Measurements from ENCODE around the gene SARDH. TPM values are rescaled to one million over a fixed set of nuclear protein-coding genes. Genes with fewer than 3 reads are reported as not detected.

Gene SARDH
- total RNA-seq, 1 donor from 2014 or later = 1.3 TPM

DNA sequence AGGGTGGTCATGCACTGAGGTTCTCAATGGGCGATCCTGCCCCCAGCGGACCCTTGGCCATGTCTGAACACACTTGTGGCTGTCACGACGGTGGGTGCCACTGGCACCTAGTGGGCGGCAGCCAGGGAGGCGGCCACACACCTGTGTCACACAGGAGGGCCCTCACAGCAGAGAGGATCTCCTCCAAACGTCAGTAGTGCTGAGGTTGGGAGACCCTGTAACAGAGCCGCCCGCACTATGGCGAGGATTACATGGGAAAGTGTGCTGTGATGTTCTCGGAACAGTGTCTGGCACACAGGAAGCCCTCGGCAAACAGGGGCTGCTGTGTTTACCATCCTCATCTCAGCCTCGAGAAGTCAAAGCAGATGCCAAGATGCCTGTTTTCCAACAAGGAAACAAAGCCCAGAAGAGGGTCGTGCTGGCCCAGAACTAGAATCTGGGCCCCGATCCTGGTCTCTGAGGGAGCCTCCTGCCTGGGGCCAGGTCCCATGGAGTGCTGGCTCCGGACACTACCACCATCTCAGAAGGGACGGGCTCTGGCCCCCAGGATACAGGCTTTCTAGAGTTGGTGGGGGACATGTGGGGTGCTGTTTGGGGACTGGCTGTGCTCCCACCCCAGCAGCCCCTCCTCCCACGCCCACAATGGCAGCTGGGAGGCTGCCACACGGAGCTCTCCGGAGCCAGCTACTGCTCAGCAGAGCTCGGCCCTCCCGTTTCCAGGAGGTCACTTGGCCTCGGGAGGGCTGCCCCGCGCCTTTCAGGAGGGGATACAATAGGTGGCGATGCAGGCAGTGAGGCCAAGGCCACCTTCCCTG lies 53.8 kb downstream of the SARDH start:
- intact Hi-C loops (cut with DNase I) = no loop called here
- H3K4me1 ChIP-seq = no peaks in the 10 kb centered on the region
- no peak overlapping the region for H3K4me3 ChIP-seq
- H3K9me3 ChIP-seq = no peaks in the 10 kb centered on the region
- no peaks in the 10 kb centered on the region for H3K36me3 ChIP-seq
- H3K27me3 ChIP-seq = no peaks in the 10 kb centered on the region
- no peak overlapping the region for H3K27ac ChIP-seq
- no peak for DNase-seq (ENCODE audit: low spot score in 2 of 2)
- TF ChIP-seq CTCF (IDR thresholded peaks at IDR 0.05) = no peak

- H3K4me1 ChIP-seq = no peaks in the 10 kb centered on the region
- H3K36me3 ChIP-seq = no peaks in the 10 kb centered on the region
- intact Hi-C loops (cut with DNase I) = no loop called here
- H3K27me3 ChIP-seq = no peaks in the 10 kb centered on the region
- no peaks in the 10 kb centered on the region for H3K9me3 ChIP-seq
- DNase-seq (ENCODE audit: low spot score in 2 of 2) = no peak
- no peak overlapping the region for H3K27ac ChIP-seq
- H3K4me3 ChIP-seq = no peak overlapping the region
- TF ChIP-seq CTCF (IDR thresholded peaks at IDR 0.05) = no peak
Observed at GRCh38 chr9:133683586-133684120, 54.5 kb downstream of the SARDH start.

GRCh38 chr9:133682818-133683585 lies 55.1 kb downstream of the SARDH start:
- Histone ChIP-seq H3K27me3 (no peaks in the 10 kb centered on the region), H3K36me3 (no peaks in the 10 kb centered on the region), H3K27ac (no peak overlapping the region), H3K9me3 (no peaks in the 10 kb centered on the region), H3K4me3 (no peak overlapping the region), H3K4me1 (no peaks in the 10 kb centered on the region)
- no peak for DNase-seq (ENCODE audit: low spot score in 2 of 2)
- no peak for TF ChIP-seq CTCF (IDR thresholded peaks at IDR 0.05)
- intact Hi-C loops (cut with DNase I) = no loop called here

DNA sequence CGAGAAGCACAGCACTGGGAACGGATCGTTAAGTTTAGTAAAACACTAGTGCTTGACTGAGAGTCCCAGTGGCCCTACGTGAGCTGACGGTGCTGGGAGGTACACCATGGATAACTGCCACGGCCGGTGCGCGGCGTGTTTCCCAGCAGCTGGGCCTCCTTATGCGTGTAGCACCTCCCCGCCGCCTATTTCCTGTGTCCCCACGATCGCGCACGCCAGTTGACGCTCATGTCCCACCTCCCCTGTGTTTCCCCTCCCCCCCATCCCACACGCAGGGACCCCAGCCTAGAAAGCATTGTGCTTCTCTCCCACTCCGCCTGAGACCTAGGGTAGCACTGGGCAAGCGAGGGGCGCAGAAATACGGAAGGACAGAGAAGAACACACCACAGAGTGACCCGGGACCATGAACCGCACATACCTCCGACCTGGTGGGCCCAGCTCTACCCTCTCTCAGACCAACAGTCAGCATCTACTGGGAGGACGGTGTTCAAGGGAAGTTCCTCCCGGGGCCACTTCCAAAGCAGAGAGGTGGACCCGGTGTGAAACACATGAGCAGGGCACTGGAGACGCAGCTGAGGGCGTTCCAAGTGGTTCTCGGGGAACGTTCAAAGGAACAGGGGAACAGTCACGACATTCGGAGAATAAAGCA lies 56.4 kb downstream of the SARDH start:
- H3K27me3 ChIP-seq = no peaks in the 10 kb centered on the region
- intact Hi-C loops (cut with DNase I) = no loop called here
- DNase-seq (ENCODE audit: low spot score in 2 of 2) = no peak
- no peak overlapping the region for H3K4me3 ChIP-seq
- H3K9me3 ChIP-seq = no peaks in the 10 kb centered on the region
- TF ChIP-seq CTCF (IDR thresholded peaks at IDR 0.05) = no peak
- H3K27ac ChIP-seq = no peak overlapping the region
- no peaks in the 10 kb centered on the region for H3K36me3 ChIP-seq
- H3K4me1 ChIP-seq = no peaks in the 10 kb centered on the region

- DNase-seq (ENCODE audit: low spot score in 2 of 2) = no peak
- H3K9me3 ChIP-seq = no peaks in the 10 kb centered on the region
- no peak overlapping the region for H3K4me3 ChIP-seq
- H3K27ac ChIP-seq = no peak overlapping the region
- TF ChIP-seq CTCF (IDR thresholded peaks at IDR 0.05) = no peak
- intact Hi-C loops (cut with DNase I) = no loop called here
- H3K4me1 ChIP-seq = no peaks in the 10 kb centered on the region
- H3K36me3 ChIP-seq = no peaks in the 10 kb centered on the region
- H3K27me3 ChIP-seq = no peaks in the 10 kb centered on the region
Observed at GRCh38 chr9:133680976-133681657, 57.0 kb downstream of the SARDH start.

Data from ascending aorta (tissue), 2 donors.